GM21515 (cell line): ENCODE measurements around the gene TRMT112.

Source experiments
- ATAC-seq: cut with Tn5 transposase; IDR thresholded peaks from one replicate; pipeline ENCODE4 v1.9.1; 2021; ENCODE audit not compliant: unreplicated experiment

Gene TRMT112

GRCh38 chr11:64351136-64351631 lies 33.8 kb upstream of the TRMT112 start:
- no peak for ATAC-seq

GRCh38 chr11:64349404-64349803 lies 32.0 kb upstream of the TRMT112 start:
- no peak for ATAC-seq

DNA sequence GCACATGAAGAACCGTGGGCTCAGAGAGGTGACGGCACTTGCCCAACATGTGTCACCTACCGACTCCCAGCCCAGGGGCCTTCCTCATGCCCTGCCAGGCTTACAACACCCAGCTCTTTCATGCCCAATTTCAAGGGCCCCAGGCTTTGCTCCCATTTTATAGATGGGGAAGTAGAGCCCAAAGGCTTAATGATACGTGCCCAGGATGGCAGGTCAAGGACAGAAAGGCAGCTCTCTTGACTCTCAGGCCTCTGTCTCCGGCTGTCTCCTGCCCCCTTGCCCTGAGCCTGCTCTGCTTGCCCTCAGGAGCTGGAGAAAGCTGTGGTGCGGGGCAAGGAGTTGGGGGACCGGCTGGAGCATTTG lies 31.6 kb upstream of the TRMT112 start:
- ATAC-seq: no peak

GRCh38 chr11:64348383-64349024 lies 31.1 kb upstream of the TRMT112 start:
- ATAC-seq: no peak

GRCh38 chr11:64347193-64347867 lies 30.0 kb upstream of the TRMT112 start:
- ATAC-seq: no peak

DNA sequence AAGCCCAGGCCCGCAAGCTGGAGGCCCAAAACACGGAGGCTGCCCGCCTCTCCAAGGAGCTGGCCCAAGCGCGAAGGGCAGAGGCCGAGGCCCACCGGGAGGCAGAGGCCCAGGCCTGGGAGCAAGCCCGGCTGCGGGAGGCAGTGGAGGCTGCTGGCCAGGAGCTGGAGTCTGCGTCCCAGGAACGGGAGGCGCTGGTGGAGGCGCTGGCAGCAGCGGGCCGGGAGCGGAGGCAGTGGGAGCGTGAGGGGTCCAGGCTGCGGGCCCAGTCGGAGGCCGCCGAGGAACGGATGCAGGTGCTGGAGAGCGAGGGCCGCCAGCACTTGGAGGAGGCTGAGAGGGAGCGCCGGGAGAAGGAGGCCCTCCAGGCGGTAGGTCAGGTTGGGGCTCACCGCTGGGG lies 27.4 kb upstream of the TRMT112 start:
- ATAC-seq: no peak

DNA sequence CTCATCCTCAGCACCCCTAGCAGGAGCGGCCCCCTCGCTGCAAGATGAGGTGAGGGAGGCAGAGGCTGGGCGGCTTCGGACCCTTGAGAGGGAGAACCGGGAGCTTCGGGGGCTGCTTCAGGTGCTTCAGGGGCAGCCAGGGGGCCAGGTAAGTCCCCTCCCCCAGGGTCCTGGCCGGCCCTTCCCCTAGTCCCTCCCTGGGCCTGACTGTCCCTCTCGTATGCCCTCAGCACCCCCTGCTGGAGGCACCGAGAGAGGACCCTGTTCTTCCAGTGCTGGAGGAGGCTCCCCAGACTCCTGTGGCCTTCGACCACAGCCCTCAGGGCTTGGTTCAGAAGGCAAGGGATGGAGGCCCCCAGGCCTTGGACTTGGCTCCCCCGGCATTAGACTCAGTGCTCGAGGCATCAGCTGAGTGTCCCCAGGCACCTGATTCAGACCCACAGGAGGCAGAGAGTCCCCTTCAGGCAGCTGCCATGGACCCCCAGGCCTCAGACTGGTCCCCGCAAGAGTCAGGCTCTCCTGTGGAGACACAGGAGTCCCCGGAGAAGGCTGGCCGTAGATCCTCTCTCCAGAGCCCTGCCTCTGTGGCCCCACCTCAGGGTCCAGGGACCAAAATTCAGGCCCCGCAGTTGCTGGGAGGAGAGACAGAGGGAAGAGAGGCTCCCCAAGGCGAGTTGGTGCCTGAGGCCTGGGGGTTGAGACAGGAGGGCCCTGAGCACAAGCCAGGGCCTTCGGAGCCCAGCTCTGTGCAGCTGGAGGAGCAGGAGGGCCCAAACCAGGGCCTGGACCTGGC lies 26.6 kb upstream of the TRMT112 start:
- no peak for ATAC-seq

DNA sequence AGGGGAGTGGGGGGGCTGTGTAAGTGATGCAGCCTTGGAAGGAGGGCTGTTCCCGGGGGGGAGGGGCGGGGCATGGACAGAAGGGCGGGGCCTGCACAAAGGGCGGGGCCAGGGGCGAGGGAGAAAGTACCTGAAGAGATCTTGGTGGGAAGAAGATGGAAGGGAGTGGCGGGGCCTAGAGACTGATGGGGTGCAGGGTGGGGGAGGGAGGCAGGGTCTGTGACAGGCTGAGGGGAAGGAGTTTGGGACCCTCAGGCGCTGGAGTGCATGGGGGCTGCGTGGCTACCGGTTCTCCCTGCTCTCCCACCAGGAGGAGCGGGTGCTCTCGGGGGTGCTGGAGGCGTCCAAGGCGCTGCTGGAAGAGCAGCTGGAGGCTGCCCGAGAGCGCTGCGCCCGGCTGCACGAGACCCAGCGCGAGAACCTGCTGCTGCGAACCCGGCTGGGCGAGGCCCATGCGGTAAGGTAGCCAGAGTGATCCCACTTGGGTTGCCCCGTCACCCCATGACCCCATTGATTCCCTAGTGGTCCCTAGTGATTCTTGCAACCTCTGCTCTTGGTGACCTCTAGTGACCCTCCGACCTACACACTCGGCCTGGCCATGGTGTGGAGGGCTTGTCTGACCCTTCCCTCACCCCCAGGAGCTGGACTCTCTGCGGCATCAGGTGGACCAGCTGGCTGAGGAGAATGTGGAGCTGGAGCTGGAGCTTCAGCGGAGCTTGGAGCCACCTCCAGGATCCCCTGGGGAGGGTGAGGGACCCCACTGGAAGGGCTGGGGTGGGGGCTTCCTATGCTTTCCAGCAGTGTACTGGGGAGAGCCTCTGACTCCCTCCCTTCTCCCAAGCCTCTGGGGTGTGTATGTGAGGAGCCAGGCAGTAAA lies 25.7 kb upstream of the TRMT112 start:
- no peak for ATAC-seq

DNA sequence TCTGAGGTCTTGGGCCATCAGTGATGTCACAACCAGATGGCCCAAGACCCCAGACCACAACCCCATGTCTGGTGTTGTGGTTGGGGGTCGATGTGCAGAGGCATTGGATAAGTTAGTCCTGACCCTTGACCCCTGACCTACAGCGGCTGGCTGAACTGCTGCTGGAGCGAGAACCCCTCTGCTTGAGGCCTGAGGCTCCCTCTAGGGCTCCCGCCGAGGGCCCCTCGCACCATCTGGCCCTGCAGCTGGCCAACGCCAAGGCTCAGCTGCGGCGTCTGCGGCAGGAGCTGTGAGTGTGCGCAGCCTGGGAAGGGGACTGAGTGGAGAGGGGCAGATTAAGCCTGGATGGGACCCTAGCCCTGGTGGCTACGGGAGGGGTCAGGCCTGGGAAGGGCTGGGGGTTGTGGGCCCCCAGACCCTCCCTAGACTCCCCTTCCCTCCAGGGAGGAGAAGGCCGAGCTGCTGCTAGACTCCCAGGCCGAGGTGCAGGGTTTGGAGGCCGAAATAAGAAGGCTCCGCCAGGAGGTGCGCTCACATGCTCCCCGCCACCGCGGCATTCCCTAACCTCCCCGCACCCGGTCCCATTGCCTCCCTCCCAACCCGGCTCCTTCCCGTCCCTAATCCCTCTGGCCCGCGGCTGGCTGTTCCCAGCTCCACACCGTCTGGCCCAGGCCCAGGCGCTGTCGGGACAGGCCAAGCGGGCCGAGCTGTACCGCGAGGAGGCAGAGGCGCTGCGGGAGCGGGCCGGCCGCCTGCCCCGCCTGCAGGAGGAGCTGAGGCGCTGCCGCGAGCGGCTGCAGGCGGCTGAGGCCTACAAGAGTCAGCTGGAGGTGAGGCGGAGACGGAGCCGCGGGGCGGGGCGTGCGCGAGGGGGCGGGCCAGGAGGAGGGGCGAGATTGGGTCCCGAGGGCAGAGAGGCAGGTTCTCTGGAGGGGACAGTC lies 24.8 kb upstream of the TRMT112 start:
- ATAC-seq: no peak

DNA sequence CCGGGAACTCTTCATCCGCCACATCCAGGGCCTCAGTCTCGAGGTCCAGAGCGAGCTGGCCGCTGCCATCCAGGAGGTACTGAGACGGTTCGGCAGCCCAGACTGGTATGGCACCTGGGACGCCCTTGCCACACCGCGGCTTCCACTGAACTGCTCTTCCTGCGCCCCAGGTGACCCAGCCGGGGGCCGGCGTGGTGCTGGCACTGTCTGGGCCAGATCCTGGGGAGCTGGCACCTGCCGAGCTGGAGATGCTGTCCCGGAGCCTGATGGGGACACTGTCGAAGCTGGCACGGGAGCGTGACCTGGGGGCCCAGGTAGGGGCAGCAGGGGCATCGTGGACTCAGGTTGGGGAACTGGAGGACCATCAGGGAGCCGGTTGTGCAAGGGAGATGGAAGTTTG lies 24.1 kb upstream of the TRMT112 start:
- ATAC-seq: no peak

DNA sequence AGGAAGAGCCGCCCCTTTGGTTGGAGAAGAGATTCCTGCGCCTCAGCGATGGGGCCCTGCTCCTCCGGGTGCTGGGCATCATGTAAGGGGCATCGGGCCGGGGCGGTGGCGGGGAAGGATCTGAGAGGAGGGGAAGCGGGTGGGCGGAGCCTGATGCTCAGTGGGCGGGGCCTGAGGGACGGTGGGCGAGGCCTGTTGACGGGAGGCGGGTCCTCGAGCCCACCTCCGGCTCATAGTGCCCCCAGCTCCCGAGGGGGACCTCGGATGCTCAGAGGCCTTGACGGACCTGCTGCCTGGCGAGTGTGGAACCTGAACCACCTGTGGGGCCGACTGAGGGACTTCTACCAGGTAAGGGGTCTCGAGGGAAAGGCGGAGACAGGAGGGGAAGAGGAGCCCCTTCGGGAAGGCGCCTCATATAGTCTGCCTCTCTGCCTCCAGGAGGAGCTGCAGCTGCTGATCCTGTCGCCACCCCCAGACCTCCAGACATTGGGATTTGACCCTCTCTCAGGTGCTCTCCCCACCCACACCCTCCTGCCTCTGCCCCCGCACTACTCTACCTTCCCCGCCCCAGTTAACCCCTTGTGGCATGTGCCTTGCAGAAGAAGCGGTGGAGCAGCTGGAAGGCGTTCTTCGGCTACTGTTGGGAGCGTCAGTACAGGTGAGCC lies 23.4 kb upstream of the TRMT112 start:
- ATAC-seq: no peak

DNA sequence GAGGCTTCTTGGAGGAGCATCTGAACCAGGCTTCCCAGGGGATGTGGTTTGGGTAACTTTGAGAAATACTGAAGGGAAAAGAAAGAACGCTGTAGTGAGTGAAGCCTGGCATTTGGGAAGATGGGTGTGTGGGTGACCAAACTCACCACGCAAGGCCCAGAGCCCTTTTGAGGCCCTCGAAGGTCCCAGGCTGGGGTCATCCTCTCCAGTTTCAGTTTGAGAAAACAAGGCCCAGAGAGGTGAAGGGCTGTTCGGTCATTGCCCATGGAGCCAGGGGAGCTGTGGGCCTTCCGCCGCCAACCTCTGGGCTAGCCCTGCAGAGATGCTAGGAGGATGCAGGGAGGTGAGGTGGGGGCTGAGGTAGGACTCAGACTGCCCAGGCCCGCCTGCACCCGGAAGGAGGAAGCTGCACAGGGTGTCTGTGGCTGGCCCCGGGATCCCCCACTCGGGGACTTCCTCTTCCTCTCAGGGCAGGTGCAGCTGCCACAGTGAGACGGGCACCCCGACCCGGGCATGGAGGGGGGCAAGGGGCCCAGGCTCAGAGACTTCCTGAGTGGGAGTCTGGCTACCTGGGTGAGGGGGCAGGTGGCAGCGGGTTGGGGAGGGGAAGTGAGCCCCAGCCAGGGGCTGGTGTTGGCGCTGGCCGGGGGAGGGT lies 22.5 kb upstream of the TRMT112 start, which contains the start of gene CCDC88B:
CCDC88B (plus strand) TSS at position 451 of the 655 bp plus-strand sequence; CDS start at position 514, 63 bp downstream.
- ATAC-seq: no peak

DNA sequence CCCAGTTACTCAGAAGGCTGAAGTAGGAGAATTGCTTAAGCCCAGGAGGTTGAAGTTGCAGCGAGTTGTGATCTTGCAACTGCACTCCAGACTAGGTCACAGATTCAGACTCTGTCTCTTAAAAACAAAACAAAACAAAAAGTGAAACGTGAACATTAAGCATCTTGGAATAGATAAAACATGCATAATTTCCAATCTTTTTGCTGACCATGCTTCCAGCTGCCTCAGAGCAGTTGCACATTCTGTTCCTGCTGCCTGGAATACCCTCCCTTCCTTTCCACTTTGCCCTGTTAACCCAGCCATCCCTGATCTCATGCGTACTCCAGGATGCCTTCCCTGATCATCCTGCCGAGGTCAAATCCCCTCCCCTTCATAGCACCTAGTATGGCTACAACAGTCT lies 21.9 kb upstream of the TRMT112 start:
- no peak for ATAC-seq

- no peak for ATAC-seq
These were observed 21.4 kb upstream of the TRMT112 start for GRCh38 chr11:64338716-64339115.

- no peak for ATAC-seq
These were observed 20.3 kb upstream of the TRMT112 start for GRCh38 chr11:64337538-64338249.

DNA sequence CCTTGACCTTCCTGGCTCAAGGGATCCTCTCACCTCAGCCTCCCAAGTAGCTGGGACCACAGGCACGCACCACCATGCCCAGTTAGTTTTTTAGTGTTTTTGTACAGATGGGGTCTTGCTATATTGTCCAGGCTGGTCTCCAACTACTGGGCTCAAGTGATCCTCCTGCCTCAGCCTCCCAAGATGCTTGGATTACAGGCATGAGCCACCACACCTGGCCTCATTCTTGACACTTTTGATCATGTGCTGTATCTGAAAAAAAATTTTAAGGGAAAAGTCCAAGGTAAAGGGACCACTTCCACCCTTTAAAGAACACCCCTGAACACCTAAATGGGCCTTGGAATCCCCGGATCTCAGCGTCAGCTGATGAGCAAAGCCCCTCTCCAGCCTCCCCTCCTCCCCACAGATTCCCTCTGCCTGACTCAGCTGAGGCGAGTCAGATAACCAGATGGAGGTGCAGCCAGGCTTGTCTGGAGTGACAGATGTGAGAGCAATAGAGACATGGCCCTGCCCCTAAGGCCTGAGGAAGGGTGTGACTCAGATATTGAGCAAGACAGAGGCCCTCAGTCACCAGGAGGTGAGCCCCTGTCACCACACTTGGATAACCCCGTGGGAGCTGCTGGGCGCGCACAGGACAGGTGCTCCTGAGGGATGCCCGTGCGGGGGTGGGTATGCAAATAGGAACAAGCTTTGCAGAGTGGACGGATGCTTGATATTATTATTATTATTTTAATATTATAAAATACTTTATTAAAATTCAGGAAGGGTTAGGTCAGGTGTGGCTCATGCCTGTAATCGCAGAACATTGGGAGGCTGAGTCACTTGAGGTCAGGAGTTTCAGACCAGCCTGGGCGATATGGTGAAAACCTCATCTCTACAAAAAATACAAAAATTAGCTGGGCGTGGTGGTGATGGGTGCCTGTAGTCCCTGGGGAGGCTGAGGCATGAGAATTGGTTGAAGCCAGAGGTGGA lies 17.7 kb upstream of the TRMT112 start:
- ATAC-seq: peak; percentile 67

DNA sequence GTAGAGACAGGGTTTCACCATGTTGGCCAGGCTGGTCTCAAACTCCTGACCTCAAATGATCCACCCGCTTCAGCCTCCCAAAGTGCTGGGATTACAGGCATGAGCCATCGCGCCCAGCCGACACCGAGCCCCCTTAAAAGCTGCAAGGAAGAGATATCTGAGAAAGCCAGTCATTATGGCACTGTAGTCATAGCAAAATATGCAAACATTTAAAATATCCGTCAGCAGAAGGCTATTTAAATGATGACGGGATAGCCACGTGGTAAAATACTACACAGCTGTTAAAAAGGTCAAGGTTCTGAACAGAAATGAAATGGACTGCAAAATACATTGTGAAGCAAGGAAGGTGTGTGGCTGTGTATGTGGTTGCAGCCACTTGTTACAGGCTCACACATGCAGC lies 16.2 kb upstream of the TRMT112 start:
- ATAC-seq: no peak
